Fibroblast of pulmonary artery (primary cell): Measurements from ENCODE around the gene POGLUT3.

Source experiments
- DNase-seq: peaks from one replicate; pipeline ENCODE4 v3.0.0-alpha.2; 2010; ENCODE audit warnings: low read depth
- H3K4me3 ChIP-seq: replicated peaks from 2 replicates; pipeline ENCODE4 v1.5.1; 2011; ENCODE audit warnings: low read depth, mild to moderate bottlenecking, control low read depth, low read length, moderate library complexity
- CTCF ChIP-seq: IDR thresholded peaks from 2 replicates; pipeline ENCODE4 v1.5.1; 2011; ENCODE audit warnings: mild to moderate bottlenecking, control low read depth, low read length, inconsistent platforms; ENCODE audit errors: missing control alignments

Gene POGLUT3

DNA sequence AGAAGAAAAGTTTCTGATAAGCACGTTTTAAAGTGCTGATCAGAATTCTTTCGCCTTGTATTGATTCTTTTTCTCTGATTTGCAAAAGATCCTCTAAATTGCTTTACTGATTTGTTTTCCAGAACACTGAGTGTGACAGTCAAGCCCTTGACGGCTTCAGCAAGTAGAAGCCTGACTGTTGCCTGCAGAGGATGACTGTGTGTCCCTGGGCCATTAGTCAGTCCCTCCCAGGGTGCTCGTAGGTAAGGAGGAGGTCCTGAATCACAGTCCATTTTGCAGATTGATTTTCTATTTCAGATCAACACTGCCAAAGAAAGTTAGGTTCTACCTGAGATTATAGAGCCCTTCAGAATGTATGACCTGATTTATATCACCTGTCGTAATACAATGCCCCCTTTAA, 38.6 kb upstream of the POGLUT3 start:
- no peak overlapping the region for H3K4me3 ChIP-seq
- DNase-seq: no peak
- no peak for TF ChIP-seq CTCF

GRCh38 chr11:108535384-108535955, 37.3 kb upstream of the POGLUT3 start:
- no peak for DNase-seq
- H3K4me3 ChIP-seq: no peak overlapping the region
- no peak for TF ChIP-seq CTCF

DNA sequence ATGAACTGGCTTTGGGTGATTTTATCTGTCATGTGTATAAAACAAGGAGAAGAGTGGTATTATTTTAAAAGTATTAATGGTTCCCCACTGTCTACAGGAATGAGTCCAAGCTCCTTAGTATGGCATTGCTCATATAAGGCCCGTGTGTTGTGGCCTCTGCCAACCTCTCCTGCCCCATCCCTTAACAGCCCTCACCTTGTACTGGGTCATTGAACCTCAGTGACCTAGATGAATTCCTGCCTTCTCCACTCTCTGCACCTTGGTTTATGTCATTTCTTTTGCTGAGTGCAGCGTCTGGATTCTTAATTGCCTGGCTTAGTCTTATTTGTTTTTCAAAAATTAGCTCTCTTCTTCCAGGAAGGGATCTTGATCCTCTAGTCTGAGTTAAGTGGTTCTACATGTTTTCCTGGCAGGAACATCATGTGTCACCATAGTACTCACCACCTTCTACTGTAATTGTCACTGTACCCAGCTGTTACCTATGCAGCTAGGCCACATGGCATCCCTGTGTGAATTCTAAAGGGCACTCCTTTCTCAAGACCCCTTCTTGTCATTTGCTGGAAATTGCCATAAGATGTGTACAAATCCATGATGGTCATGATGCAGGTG, 36.2 kb upstream of the POGLUT3 start:
- no peak for TF ChIP-seq CTCF
- H3K4me3 ChIP-seq: no peak overlapping the region
- no peak for DNase-seq

DNA sequence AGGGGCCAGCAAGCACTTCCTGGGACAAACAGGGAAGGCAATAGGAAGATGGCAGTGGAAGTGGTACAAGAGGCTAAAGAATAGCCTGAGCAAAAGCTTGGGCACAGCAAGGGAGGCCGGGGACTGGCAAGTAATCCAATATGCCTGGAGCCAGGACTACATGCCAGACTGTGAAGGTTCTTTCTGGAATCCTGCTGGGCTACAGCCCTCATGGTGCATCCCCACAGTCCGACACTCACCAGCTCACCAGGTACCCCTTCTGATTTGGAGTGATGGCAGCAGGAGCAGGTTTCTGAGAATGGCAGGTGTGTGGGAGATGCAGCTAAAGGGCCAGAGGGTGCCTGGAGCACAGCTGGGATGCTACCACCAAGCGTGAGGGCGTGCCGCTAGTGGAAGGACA, 32.2 kb upstream of the POGLUT3 start:
- DNase-seq: no peak
- no peak for TF ChIP-seq CTCF
- no peak overlapping the region for H3K4me3 ChIP-seq

DNA sequence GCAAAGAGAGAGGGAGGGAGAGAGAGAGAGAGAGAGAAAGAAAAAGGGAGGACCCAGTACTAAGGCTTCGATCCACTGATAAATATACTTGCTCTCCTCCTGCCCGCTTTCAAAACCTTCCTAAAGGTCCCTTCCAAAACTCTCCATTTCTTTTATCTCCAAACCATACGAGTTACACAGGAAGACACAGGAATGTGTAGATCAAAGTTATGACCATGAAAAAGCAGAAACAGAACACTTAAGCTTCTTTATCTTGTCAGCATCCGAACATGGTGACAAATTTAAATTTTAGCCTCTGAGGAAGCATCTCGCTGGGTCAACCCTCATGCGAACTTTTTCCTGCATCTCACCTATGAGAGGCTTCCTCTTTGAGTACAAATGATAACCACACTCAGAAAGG, 29.2 kb upstream of the POGLUT3 start:
- no peak for TF ChIP-seq CTCF
- DNase-seq: no peak
- no peak overlapping the region for H3K4me3 ChIP-seq

DNA sequence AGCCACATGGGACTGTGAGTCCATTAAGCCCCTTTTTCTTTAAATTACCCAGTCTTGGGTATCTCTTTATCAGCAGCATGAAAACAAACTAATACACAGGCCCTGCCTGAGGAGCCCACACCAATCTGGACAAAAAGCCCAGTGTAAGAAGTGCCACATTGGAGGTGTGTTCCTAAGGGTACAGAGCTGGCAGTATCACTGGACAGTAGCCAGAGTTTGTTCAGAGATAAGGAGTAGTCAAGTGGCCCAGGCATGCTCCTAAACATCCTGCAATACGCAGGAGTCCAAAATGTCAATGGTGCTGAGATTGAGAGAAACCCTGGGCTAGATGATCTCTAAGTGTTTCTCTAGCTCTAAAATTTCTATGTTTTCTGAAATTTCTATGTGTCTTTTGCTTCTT, 27.0 kb upstream of the POGLUT3 start:
- no peak for TF ChIP-seq CTCF
- no peak for DNase-seq
- H3K4me3 ChIP-seq: no peak overlapping the region

- no peak for TF ChIP-seq CTCF
Measured at GRCh38 chr11:108524422-108524821, 26.2 kb upstream of the POGLUT3 start.

More at GRCh38 chr11:108524422-108524821, 26.2 kb upstream of the POGLUT3 start:
- DNase-seq: peak; percentile 3
- no peak overlapping the region for H3K4me3 ChIP-seq
